GM12878 (cell line): ENCODE data around the gene GALNT6. TPM values are rescaled to one million over a fixed set of nuclear protein-coding genes. Genes with fewer than 3 reads are reported as not detected.

ENCODE experiments used
- ATAC-seq: fragments of 200-7000 bp; cut with Tn5 transposase; 3 replicates; pipeline ENCODE4 v1.9.1; 2020; ENCODE audit warnings: mild to moderate bottlenecking, moderate library complexity
- BruUV-seq: library from RNA; stranded (reverse); fragments of 400-500 nt; replicated peaks from 2 replicates; lab custom pipeline; 2021; lab: Mats Ljungman, UMichigan
- CTCF ChIA-PET: fragments of 300-600 bp; sonication (Branson Sonifier 250); formaldehyde crosslinking; extraction: SDS; loops from one replicate; lab custom pipeline; 2021; ENCODE audit warnings: inconsistent platforms; lab: Yijun Ruan, JAX
- POLR2A ChIA-PET: fragments of 350-600 bp; formaldehyde crosslinking; extraction: SDS; loops from one replicate; lab custom pipeline; 2021; ENCODE audit warnings: inconsistent platforms; lab: Charles Lee
- RAD21 ChIA-PET: fragments of 300-600 bp; sonication (Branson Sonifier 250); formaldehyde crosslinking; loops from one replicate; lab custom pipeline; 2023; ENCODE audit warnings: antibody characterized with exemption; ENCODE audit not compliant: unreplicated experiment; lab: Charles Lee
- SMC1A ChIA-PET: fragments of 300-600 bp; sonication (Branson Sonifier 250); formaldehyde crosslinking; loops from one replicate; lab custom pipeline; 2023; ENCODE audit not compliant: unreplicated experiment, uncharacterized antibody; lab: Charles Lee
- DNase-seq: peaks from one replicate; pipeline ENCODE4 v3.0.0-alpha.2; 2011; ENCODE audit warnings: low read depth, low spot score
- FAIRE-seq: peaks from 3 replicates; lab custom pipeline; 2011; peaks lifted over from hg19 to GRCh38; lab: Jason Lieb, UNC
- H2AFZ ChIP-seq: 2 replicates; pipeline ENCODE4 v1.6.0; 2011; ENCODE audit warnings: low read depth, low read length, control low read depth; ENCODE audit not compliant: control insufficient read depth
- H3K27ac ChIP-seq: 2 replicates; pipeline ENCODE4 v1.5.1; 2011; ENCODE audit warnings: control low read depth; ENCODE audit not compliant: control insufficient read depth, insufficient read depth
- H3K27me3 ChIP-seq, 2 experiments: replicated peaks in 1 of 2; 2 replicates each; pipeline versions ENCODE4 v1.6.0 to v1.6.1; 2011; ENCODE audit warnings: low read length in 1 of 2; ENCODE audit not compliant: control insufficient read depth in 2 of 2, insufficient read depth in 2 of 2
- H3K36me3 ChIP-seq, 2 experiments: 2 replicates each; pipeline ENCODE4 v1.5.1; 2011; ENCODE audit warnings: low read length in 1 of 2; ENCODE audit not compliant: control insufficient read depth in 2 of 2, insufficient read depth in 2 of 2
- H3K4me1 ChIP-seq: 2 replicates; pipeline ENCODE4 v1.6.1; 2011; ENCODE audit warnings: mild to moderate bottlenecking, low read length, moderate library complexity, mixed read lengths; ENCODE audit not compliant: control insufficient read depth, insufficient read depth
- H3K4me2 ChIP-seq: 2 replicates; pipeline ENCODE4 v1.6.0; 2011; ENCODE audit warnings: control low read depth; ENCODE audit not compliant: control insufficient read depth, insufficient read depth
- H3K4me3 ChIP-seq: fragments of 200-600 bp; sonication (generic); 2 replicates; pipeline ENCODE4 v1.5.1; 2016
- H3K79me2 ChIP-seq: 2 replicates; pipeline ENCODE4 v1.6.0; 2011; ENCODE audit warnings: low read length; ENCODE audit not compliant: control insufficient read depth, insufficient read depth
- H3K9ac ChIP-seq: 2 replicates; pipeline ENCODE4 v1.8.0; 2011; ENCODE audit warnings: low read length, control low read depth, mixed read lengths; ENCODE audit not compliant: control insufficient read depth, insufficient read depth
- H3K9me3 ChIP-seq: replicated peaks from 3 replicates; pipeline ENCODE4 v1.5.1; 2011; ENCODE audit warnings: mild to moderate bottlenecking, low read length; ENCODE audit not compliant: control insufficient read depth, insufficient read depth
- H4K20me1 ChIP-seq: 2 replicates; pipeline ENCODE4 v1.6.0; 2011; ENCODE audit not compliant: control insufficient read depth, insufficient read depth
- BACH1 ChIP-seq: fragments of 450-650 bp; IDR thresholded peaks from 2 replicates; pipeline ENCODE4 v1.6.1; 2017; ENCODE audit warnings: mild to moderate bottlenecking, borderline replicate concordance
- CBFB ChIP-seq: IDR thresholded peaks from 2 replicates; pipeline ENCODE4 v1.6.1; 2016; ENCODE audit warnings: antibody characterized with exemption, low read depth
- CBX3 ChIP-seq: fragments of 200-600 bp; sonication (generic); IDR thresholded peaks from 2 replicates; pipeline ENCODE4 v1.6.1; 2016; ENCODE audit warnings: low read depth, borderline replicate concordance
- CREB1 ChIP-seq: IDR thresholded peaks from 2 replicates; pipeline ENCODE4 v1.6.1; 2012; ENCODE audit warnings: low read depth, mild to moderate bottlenecking, inconsistent platforms
- HSF1 ChIP-seq: fragments of 150-350 bp; IDR thresholded peaks from 2 replicates; pipeline ENCODE4 v1.6.1; 2014; ENCODE audit warnings: mild to moderate bottlenecking, low read depth, low read length
- KDM1A ChIP-seq: fragments of 200-600 bp; sonication (generic); IDR thresholded peaks from 2 replicates; pipeline ENCODE4 v1.6.1; 2016; ENCODE audit warnings: borderline replicate concordance
- KLF5 ChIP-seq: fragments of 450-650 bp; IDR thresholded peaks from 2 replicates; pipeline ENCODE4 v1.6.1; 2014; ENCODE audit warnings: mild to moderate bottlenecking; ENCODE audit not compliant: partially characterized antibody
- LARP7 ChIP-seq: fragments of 450-650 bp; IDR thresholded peaks from 2 replicates; pipeline ENCODE4 v1.6.1; 2017; ENCODE audit warnings: mild to moderate bottlenecking
- MEF2A ChIP-seq: IDR thresholded peaks from 2 replicates; pipeline ENCODE4 v1.6.1; 2011; ENCODE audit warnings: low read depth, mild to moderate bottlenecking, low read length, moderate library complexity; ENCODE audit not compliant: insufficient read depth
- MLLT1 ChIP-seq: fragments of 450-650 bp; IDR thresholded peaks from 2 replicates; pipeline ENCODE4 v1.6.1; 2016; ENCODE audit warnings: mild to moderate bottlenecking
- MYC ChIP-seq: IDR thresholded peaks from 2 replicates; pipeline ENCODE4 v1.6.1; 2011; ENCODE audit warnings: mild to moderate bottlenecking, low read length, moderate library complexity, inconsistent platforms; ENCODE audit not compliant: insufficient read depth, insufficient replicate concordance, insufficient read length, severe bottlenecking
- NBN ChIP-seq: fragments of 450-650 bp; IDR thresholded peaks from 2 replicates; pipeline ENCODE4 v1.6.1; 2016
- NFIC ChIP-seq: IDR thresholded peaks from 2 replicates; pipeline ENCODE4 v1.6.1; 2012; ENCODE audit warnings: low read depth, mild to moderate bottlenecking, inconsistent platforms, low read length, moderate library complexity
- TAF1 ChIP-seq: IDR thresholded peaks from 2 replicates; pipeline ENCODE4 v1.6.1; 2011; ENCODE audit warnings: mild to moderate bottlenecking, low read depth, low read length, borderline replicate concordance
- ZNF274 ChIP-seq: IDR thresholded peaks from one replicate; pipeline ENCODE4 v1.8.0; 2011; ENCODE audit not compliant: insufficient read length, insufficient read depth
- ZSCAN29 ChIP-seq: fragments of 450-650 bp; IDR thresholded peaks from 2 replicates; pipeline ENCODE4 v1.6.1; 2017; ENCODE audit warnings: mild to moderate bottlenecking, moderate library complexity
- WGBS: methylation state at CpG from one replicate; pipeline ENCODE4 v1.1.6; 2016; ENCODE audit warnings: low lambda C conversion rate; ENCODE audit not compliant: insufficient replicate concordance, insufficient coverage; ENCODE audit errors: missing lambda C conversion rate; 5-methylcytosine and 5-hydroxymethylcytosine counted together
- in situ Hi-C: fragments of 300-500 bp; cut with MboI; formaldehyde crosslinking; loops from 9 replicates; pipeline ENCODE4 v1.14.3; 2018; ENCODE audit warnings: mixed read lengths
- intact Hi-C: fragments of 100-400 bp; cut with micrococcal nuclease; formaldehyde crosslinking; loops from one replicate; pipeline ENCODE4 v1.14.2; 2022; ENCODE audit not compliant: unreplicated experiment
- polyA plus RNA-seq, 11 experiments: library from polyadenylated mRNA; depleted of rRNA in 4 of 11; unstranded in 6 of 11; stranded (reverse) in 5 of 11; fragments of >200 nt; fragmentation: Nextera tagmentation in 4 of 11; fragmentation: Illumina TruSeq in 1 of 11; extraction: Ambion mirVana in 4 of 11; extraction: Trizol in 1 of 11; gene quantifications; 1 replicate in 1 of 11; 2 replicates in 10 of 11; pipeline versions ENCODE4 v1.2.1 to v1.2.3, GENCODE V29; 2011 to 2016; ENCODE audit warnings: inconsistent platforms in 2 of 11, missing spikeins in 2 of 11, low read depth in 1 of 11
- total RNA-seq, 4 experiments: library from RNA; depleted of rRNA in 3 of 4; stranded (reverse); fragments of >200 nt in 3 of 4; fragmentation: Illumina TruSeq in 1 of 4; extraction: Trizol in 1 of 4; gene quantifications; 2 replicates each; pipeline versions ENCODE4 v1.2.1 to v1.2.3, GENCODE V29; 2013 to 2021

GALNT6 gene
- total and polyA plus RNA-seq, 10 of the 15 experiments (the other 5 are each of a cell fraction or from before 2014, with no cell fraction given): 6.6 to 40.4 (median 23.7) TPM

- Histone ChIP-seq H3K79me2 (no peaks in the 10 kb centered on the region), H3K27me3 (no peaks in the 10 kb centered on the region), H3K4me1 (peaks cover 8% of the 10 kb centered on the region), H3K4me2 (no peak overlapping the region), H2AFZ (no peak overlapping the region), H3K9me3 (no peaks in the 10 kb centered on the region), H3K9ac (no peak overlapping the region), H3K36me3 (peaks cover 10 to 22% of the 10 kb centered on the region in 2 experiments; a peak in 3 of 4 replicates), H4K20me1 (no peaks in the 10 kb centered on the region), H3K4me3 (no peak overlapping the region), H3K27ac (no peak overlapping the region)
- no TSS peak for BruUV-seq
- FAIRE-seq: no peak
- DNase-seq: no peak
- CTCF ChIA-PET: interaction anchor here (0.9 to 2.4 kb wide), 2 partner anchors 15 to 23 kb away, joined by 3 to 8 read pairs; no protein-coding TSS in a partner anchor
- 96% methylated on average over 5 of the region's 5 CpGs for WGBS
- SMC1A ChIA-PET: interaction anchor here (1.0 kb wide), 1 partner anchor 9 kb away, joined by 3 read pairs; no protein-coding TSS in a partner anchor
- RAD21 ChIA-PET: no interaction called here
- intact Hi-C loops (no loop called here), in situ Hi-C loops (no loop called here)
- POLR2A ChIA-PET: interaction anchor here (0.6 to 1.4 kb wide), 3 partner anchors 14 to 1257 kb away, joined by 4 to 6 read pairs (median 5); no protein-coding TSS in a partner anchor
- TF ChIP-seq HSF1 (no peak), LARP7 (no peak), NFIC (no peak), KLF5 (no peak)
- TF ChIP-seq, all 136 proteins: peak for 0
- no peak for ATAC-seq
Measured at GRCh38 chr12:51374856-51375255, 16.4 kb downstream of the GALNT6 start.

- H3K9ac ChIP-seq: no peak overlapping the region
- H3K4me2 ChIP-seq: no peak overlapping the region
- FAIRE-seq (no peak), ATAC-seq (no peak), DNase-seq (no peak)
- no peak overlapping the region for H3K27ac ChIP-seq
- 92% methylated on average over 2 of the region's 2 CpGs for WGBS
- peaks cover 10 to 22% of the 10 kb centered on the region in 2 experiments; a peak in 3 of 4 replicates for H3K36me3 ChIP-seq
- in situ Hi-C loops (no loop called here), intact Hi-C loops (no loop called here)
- H2AFZ ChIP-seq: no peak overlapping the region
- no peaks in the 10 kb centered on the region for H3K9me3 ChIP-seq
- ChIA-PET POLR2A (interaction anchor here (0.6 to 1.4 kb wide), 2 partner anchors 15 to 1257 kb away, joined by 4 to 5 read pairs; no protein-coding TSS in a partner anchor), RAD21 (no interaction called here), CTCF (interaction anchor here (0.9 to 2.4 kb wide), 2 partner anchors 15 to 22 kb away, joined by 3 to 8 read pairs; no protein-coding TSS in a partner anchor), SMC1A (interaction anchor here (1.0 kb wide), 1 partner anchor 10 kb away, joined by 3 read pairs; no protein-coding TSS in a partner anchor)
- H3K4me1 ChIP-seq: peaks cover 13% of the 10 kb centered on the region
- H3K4me3 ChIP-seq: no peak overlapping the region
- no peaks in the 10 kb centered on the region for H3K79me2 ChIP-seq
- H4K20me1 ChIP-seq: no peaks in the 10 kb centered on the region
- BruUV-seq: no TSS peak
- no peaks in the 10 kb centered on the region for H3K27me3 ChIP-seq
- TF ChIP-seq ZNF274 (no peak), ZSCAN29 (no peak), MYC (no peak), NBN (no peak), KDM1A (no peak), BACH1 (no peak), LARP7 (no peak), CBX3 (no peak), CBFB (no peak), TAF1 (no peak), CREB1 (no peak), MEF2A (no peak), MLLT1 (no peak)
Measured at GRCh38 chr12:51374361-51374760, 16.8 kb downstream of the GALNT6 start.
